ENCODE data around the gene MAP3K9. TPM values are rescaled to one million over a fixed set of nuclear protein-coding genes. Genes with fewer than 3 reads are reported as not detected.
"Not testable (repeated sequence)": the region's sequence is repeated elsewhere in the genome, so short reads cannot be mapped to it uniquely, and the experiment has no call there.

The MAP3K9 gene
- total RNA-seq, 1 experiment from 2014 or later: 24.3 TPM

- H3K4me1 Mint-ChIP-seq (ENCODE audit: low read depth, unreplicated experiment): no peaks in the 10 kb centered on the region
- no peak overlapping the region for H3K27ac Mint-ChIP-seq (ENCODE audit: unreplicated experiment)
- no peak for TF ChIP-seq CTCF (IDR thresholded peaks at IDR 0.05; ENCODE audit: unreplicated experiment)
- H3K9me3 Mint-ChIP-seq (ENCODE audit: low read depth, unreplicated experiment): no peaks in the 10 kb centered on the region
- intact Hi-C loops (cut with micrococcal nuclease; ENCODE audit: unreplicated experiment): no loop called here
- CTCF ChIA-PET: no interaction called here
- peaks cover 2% of the 10 kb centered on the region for H3K27me3 Mint-ChIP-seq (ENCODE audit: unreplicated experiment)
- no peak overlapping the region for H3K4me3 Mint-ChIP-seq (ENCODE audit: low read depth, unreplicated experiment)
- no TSS peak for BruUV-seq (replicated peaks)
- H3K36me3 Mint-ChIP-seq (ENCODE audit: insufficient read depth, unreplicated experiment): no peaks in the 10 kb centered on the region
- no peak for DNase-seq
Observed at GRCh38 chr14:70855486-70855885, 46.2 kb upstream of the MAP3K9 start.

DNA sequence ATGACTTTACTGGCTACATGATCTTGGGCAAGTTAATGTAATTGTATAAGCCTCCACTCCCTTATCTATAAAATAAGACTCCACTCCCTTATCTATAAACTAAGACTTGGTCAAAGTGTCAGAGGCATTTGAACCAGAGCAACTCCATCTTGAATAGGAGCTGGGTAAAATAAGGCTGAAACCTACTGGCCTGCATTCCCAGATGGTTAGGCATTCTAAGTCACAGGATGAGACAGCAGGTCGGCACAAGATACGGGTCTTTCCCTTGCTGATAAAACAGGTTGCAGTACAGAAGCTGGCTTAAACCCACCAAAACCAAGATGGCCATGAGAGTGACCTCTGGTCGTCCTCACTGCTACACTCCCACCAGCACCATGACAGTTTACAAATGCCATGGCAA is 44.3 kb upstream of the MAP3K9 start:
- not testable (repeated sequence) for DNase-seq

GRCh38 chr14:70847406-70848090 is 38.2 kb upstream of the MAP3K9 start:
- H3K27ac Mint-ChIP-seq (ENCODE audit: unreplicated experiment): no peak overlapping the region
- BruUV-seq (replicated peaks): no TSS peak
- no peak for TF ChIP-seq CTCF (IDR thresholded peaks at IDR 0.05; ENCODE audit: unreplicated experiment)
- peaks cover 33% of the 10 kb centered on the region for H3K27me3 Mint-ChIP-seq (ENCODE audit: unreplicated experiment)
- intact Hi-C loops (cut with micrococcal nuclease; ENCODE audit: unreplicated experiment): no loop called here
- no peak for DNase-seq
- H3K9me3 Mint-ChIP-seq (ENCODE audit: low read depth, unreplicated experiment): no peaks in the 10 kb centered on the region
- no peaks in the 10 kb centered on the region for H3K4me1 Mint-ChIP-seq (ENCODE audit: low read depth, unreplicated experiment)
- no peak overlapping the region for H3K4me3 Mint-ChIP-seq (ENCODE audit: low read depth, unreplicated experiment)
- CTCF ChIA-PET: no interaction called here
- no peaks in the 10 kb centered on the region for H3K36me3 Mint-ChIP-seq (ENCODE audit: insufficient read depth, unreplicated experiment)

More for the DNA sequence above, 44.3 kb upstream of the MAP3K9 start:
- H3K4me1 Mint-ChIP-seq (ENCODE audit: low read depth, unreplicated experiment); H3K4me3 Mint-ChIP-seq (ENCODE audit: low read depth, unreplicated experiment); H3K9me3 Mint-ChIP-seq (ENCODE audit: low read depth, unreplicated experiment); H3K27ac Mint-ChIP-seq (ENCODE audit: unreplicated experiment); intact Hi-C loops (cut with micrococcal nuclease; ENCODE audit: unreplicated experiment); BruUV-seq (replicated peaks); CTCF ChIA-PET; H3K36me3 Mint-ChIP-seq (ENCODE audit: insufficient read depth, unreplicated experiment); H3K27me3 Mint-ChIP-seq (ENCODE audit: unreplicated experiment): not testable (repeated sequence)

- CTCF ChIA-PET: no interaction called here
- no TSS peak for BruUV-seq (replicated peaks)
- Mint-ChIP-seq H3K4me1 (ENCODE audit: low read depth, unreplicated experiment) (no peaks in the 10 kb centered on the region), H3K9me3 (ENCODE audit: low read depth, unreplicated experiment) (no peaks in the 10 kb centered on the region), H3K27me3 (ENCODE audit: unreplicated experiment) (peaks cover 49% of the 10 kb centered on the region), H3K27ac (ENCODE audit: unreplicated experiment) (no peak overlapping the region), H3K4me3 (ENCODE audit: low read depth, unreplicated experiment) (no peak overlapping the region), H3K36me3 (ENCODE audit: insufficient read depth, unreplicated experiment) (no peaks in the 10 kb centered on the region)
- no peak for TF ChIP-seq CTCF (IDR thresholded peaks at IDR 0.05; ENCODE audit: unreplicated experiment)
- DNase-seq: no peak
- intact Hi-C loops (cut with micrococcal nuclease; ENCODE audit: unreplicated experiment): no loop called here
Observed at GRCh38 chr14:70845601-70846000, 36.3 kb upstream of the MAP3K9 start.

DNA sequence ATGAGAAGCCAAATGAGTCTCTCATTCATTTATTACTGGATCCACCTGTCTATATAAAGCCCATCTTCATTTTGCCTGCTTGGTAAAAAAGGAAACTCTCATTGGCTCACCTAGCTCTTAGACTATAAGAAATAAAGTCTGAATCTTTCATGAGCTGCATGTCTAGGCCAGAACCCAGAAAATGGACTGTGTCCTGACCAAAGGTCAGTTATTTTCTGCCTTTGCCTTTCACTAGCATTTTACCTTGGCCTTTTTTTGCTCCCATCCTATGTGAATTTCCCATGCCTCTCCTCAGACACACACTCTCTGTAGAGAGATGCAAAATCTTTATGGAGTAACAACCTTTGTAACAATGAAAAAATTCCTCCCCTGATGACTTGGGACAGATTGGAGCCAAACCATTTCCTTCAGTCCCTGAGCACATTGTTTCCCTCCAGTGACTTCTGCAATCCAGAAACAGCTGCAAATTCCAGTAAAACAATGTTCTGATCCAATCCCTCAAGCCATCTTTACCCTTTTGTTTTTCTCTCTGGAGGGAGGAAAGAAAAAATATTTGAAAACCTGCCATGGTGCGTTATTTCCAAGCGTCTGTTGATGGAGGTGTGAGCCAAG is 33.6 kb upstream of the MAP3K9 start:
- peaks cover 50% of the 10 kb centered on the region for H3K27me3 Mint-ChIP-seq (ENCODE audit: unreplicated experiment)
- no peak overlapping the region for H3K27ac Mint-ChIP-seq (ENCODE audit: unreplicated experiment)
- no peak for TF ChIP-seq CTCF (IDR thresholded peaks at IDR 0.05; ENCODE audit: unreplicated experiment)
- CTCF ChIA-PET: no interaction called here
- no peaks in the 10 kb centered on the region for H3K9me3 Mint-ChIP-seq (ENCODE audit: low read depth, unreplicated experiment)
- H3K4me3 Mint-ChIP-seq (ENCODE audit: low read depth, unreplicated experiment): no peak overlapping the region
- H3K36me3 Mint-ChIP-seq (ENCODE audit: insufficient read depth, unreplicated experiment): no peaks in the 10 kb centered on the region
- BruUV-seq (replicated peaks): no TSS peak
- DNase-seq: no peak
- no peaks in the 10 kb centered on the region for H3K4me1 Mint-ChIP-seq (ENCODE audit: low read depth, unreplicated experiment)
- intact Hi-C loops (cut with micrococcal nuclease; ENCODE audit: unreplicated experiment): no loop called here

Data from Calu3 (cell line).